HG03378 (cell line): ENCODE data around the gene KSR1.
"Not testable (repeated sequence)": the region's sequence is repeated elsewhere in the genome, so short reads cannot be mapped to it uniquely, and the experiment has no call there.

Source experiments
- ATAC-seq: cut with Tn5 transposase; IDR thresholded peaks from one replicate; pipeline ENCODE4 v1.9.1; 2021; ENCODE audit warnings: mild to moderate bottlenecking, moderate library complexity; ENCODE audit not compliant: unreplicated experiment

The KSR1 gene

DNA sequence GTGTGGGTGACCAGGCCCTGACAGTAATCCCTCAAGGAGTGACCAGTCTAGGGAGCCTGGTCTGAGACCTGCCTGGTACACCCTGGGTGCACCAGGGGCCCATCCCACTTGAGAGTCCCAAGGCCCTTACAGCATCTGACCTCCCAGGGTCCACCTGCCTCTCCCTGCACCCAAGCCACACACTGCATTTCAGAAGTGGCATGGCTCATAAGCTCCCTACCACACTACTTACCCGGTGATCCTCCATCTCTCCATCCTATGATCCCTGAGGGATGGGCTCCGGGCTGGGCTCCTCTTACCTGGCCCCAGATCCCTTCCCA is 215.3 kb downstream of the KSR1 start:
- no peak for ATAC-seq

DNA sequence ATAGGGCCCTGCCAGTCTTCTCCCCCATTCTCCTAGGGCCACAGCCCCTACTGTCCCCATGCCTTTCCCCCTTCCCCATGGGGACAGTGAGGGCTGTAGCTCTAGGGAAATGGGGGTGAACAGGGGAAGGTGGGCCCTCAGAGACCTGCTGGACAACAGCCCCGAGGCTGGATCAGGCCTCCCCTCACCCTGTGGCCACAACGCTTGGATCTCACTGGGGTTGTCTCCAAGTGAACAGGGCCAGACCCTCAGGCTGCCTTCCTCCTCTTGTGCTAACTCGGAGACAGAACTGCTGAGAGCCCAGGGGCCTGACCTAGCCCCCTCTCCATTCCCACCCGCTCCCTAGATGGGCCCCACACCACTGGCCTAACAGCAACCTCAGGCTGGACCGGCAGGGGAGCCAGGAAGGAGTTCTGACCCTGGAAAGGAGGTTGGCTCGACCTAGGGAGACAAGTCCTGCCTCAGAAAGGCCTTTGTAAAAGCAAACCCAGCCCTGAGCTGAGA is 215.8 kb downstream of the KSR1 start:
- not testable (repeated sequence) for ATAC-seq

DNA sequence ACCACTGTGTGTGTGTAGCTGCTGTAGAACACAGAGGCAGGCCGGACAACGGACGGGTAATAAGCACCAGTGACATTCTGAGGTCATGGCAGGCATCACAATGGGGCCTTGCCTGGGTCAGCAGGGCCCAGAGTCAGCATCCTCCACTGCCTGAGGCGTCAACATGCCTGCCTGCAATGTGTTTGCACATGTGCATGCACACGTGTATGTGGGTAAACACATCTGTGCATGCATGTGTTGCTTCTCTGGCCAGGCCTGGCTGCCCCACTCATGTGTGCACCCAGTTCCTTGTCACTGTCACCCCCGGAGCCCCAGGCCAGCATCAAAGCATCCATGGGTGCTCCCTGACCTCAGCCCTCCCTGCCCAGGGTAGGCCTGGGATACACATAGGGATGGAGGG is 218.1 kb downstream of the KSR1 start:
- no peak for ATAC-seq
